Measurements from ENCODE around the gene ADAM22. TPM values are rescaled to one million over a fixed set of nuclear protein-coding genes. Genes with fewer than 3 reads are reported as not detected.

Gene ADAM22
- polyA plus RNA-seq, 1 of the 3 experiments (the other 2 are of a cell fraction): 3.0 TPM

DNA sequence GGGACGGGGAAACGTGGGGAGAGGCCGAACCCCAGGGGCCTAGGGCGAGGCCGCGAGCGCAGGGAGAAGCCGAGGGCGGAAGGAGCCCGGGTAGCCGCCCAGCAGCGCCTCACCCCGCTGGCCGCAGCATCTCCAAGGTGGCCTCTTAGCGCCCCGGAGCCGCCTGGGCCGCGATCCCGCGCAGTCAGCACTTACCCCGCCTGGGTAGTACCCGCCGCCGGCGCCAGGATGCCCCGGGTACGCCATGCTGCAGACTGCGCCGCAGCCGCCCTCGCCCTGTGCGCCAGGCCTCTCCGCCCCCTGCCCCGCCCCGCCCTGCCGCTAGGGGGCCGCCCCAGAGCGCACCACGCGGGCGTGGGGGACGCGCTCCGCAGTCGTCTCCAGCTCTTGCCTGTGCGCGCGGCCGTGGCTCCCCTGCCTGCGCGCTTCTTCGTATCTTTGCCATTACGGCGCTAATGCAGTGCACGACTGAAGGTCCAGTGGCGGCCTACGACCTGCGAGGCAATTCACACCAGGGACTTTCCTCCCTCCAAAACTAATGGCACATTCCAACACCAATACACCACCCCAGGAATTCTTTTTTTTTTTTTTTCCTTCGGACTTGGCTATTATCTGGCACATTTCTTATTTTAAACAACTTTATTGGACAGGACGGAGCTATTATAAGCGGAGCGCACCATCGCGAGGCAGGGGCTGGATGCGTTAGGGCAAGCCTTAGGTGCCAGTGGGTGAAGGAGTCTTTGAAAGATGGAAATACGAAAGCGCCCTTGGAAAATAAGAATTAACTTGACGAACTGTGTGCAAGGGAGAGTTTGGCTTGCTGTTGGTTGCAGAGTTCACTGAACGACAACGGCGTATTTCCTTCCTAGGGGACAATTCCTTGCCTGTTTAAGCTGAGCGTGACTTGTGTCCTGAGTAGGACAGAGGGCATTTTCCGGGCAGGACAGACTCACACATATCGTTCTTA lies 286.0 kb downstream of the ADAM22 start, which contains the start of gene SRI (continued):
- TF ChIP-seq NRF1 (IDR thresholded peaks at IDR 0.05; ENCODE audit: low read depth, low read length) (peak; percentile 46), RXRA (IDR thresholded peaks at IDR 0.05; ENCODE audit: borderline replicate concordance, low read depth) (no peak; the same call in 1 of the 2 replicates), JUND (IDR thresholded peaks at IDR 0.05) (peak; percentile 31; the same call in 1 of the 2 replicates), GATA2 (CRISPR knock-in tag; IDR thresholded peaks at IDR 0.05) (no peak), MXI1 (IDR thresholded peaks at IDR 0.05; ENCODE audit: low read depth, low read length) (peak; percentile 85)
- TF ChIP-seq, protein P1, sequence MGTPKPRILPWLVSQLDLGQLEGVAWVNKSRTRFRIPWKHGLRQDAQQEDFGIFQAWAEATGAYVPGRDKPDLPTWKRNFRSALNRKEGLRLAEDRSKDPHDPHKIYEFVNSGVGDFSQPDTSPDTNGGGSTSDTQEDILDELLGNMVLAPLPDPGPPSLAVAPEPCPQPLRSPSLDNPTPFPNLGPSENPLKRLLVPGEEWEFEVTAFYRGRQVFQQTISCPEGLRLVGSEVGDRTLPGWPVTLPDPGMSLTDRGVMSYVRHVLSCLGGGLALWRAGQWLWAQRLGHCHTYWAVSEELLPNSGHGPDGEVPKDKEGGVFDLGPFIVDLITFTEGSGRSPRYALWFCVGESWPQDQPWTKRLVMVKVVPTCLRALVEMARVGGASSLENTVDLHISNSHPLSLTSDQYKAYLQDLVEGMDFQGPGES (IDR thresholded peaks at IDR 0.05; ENCODE audit: low read depth, low read length): no peak

DNA sequence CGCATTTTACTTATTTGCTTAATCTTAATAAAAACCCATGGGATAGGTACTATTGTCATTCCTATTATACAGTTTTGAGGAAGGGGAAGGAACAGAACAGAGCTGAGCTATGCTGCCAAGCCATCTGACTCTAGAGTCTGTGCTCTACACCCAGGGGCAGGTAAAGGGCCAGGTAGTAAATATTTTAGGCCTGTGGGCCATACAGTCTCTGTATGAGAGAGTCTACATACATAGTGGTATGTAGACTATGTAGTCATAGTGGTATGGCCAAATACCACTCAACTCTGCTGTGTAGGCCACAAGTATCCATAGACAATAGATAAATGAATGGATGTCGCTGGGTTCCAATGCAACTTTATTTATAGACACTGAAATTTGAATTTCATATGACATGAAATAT lies 289.2 kb downstream of the ADAM22 start:
- POLR2A ChIA-PET: no interaction called here
- CTCF ChIA-PET: interaction anchor here (1.0 to 1.1 kb wide), 2 partner anchors 20 to 21 kb away, joined by 3 read pairs; no protein-coding TSS in a partner anchor
- 88% methylated on average over 2 of the region's 2 CpGs for WGBS (ENCODE audit: low lambda C conversion rate)

More for the DNA sequence above, 289.2 kb downstream of the ADAM22 start:
- Histone ChIP-seq H3K36me3 (replicated peaks in 1 of 2; ENCODE audit: control insufficient read depth in 1 of 2, insufficient read depth in 2 of 2, low read length in 1 of 2) (peaks cover 0 to 2% of the 10 kb centered on the region in 2 experiments), H3K27me3 (ENCODE audit: insufficient read depth) (no peaks in the 10 kb centered on the region), H4K20me1 (ENCODE audit: insufficient read depth) (peaks cover 5% of the 10 kb centered on the region), H3K9me3 (no peaks in the 10 kb centered on the region), H3K27ac (ENCODE audit: low read depth in 2 of 2, low read length in 1 of 2) (no peak overlapping the region), H3K79me2 (ENCODE audit: insufficient read depth) (peaks cover 14% of the 10 kb centered on the region), H3K4me3 (ENCODE audit: low read depth in 2 of 2, low read length in 1 of 2) (no peak overlapping the region), H3F3A (replicated peaks; ENCODE audit: insufficient read depth) (peaks cover 17% of the 10 kb centered on the region), H3K9me2 (no peaks in the 10 kb centered on the region), H3K4me1 (ENCODE audit: control insufficient read depth in 1 of 2, insufficient read depth in 2 of 2, low read depth in 1 of 2, low read length in 1 of 2) (peaks cover 8 to 12% of the 10 kb centered on the region in 2 experiments), H3K9ac (no peak overlapping the region), H2AFZ (ENCODE audit: low read depth) (no peak overlapping the region), H3K4me2 (no peak overlapping the region)
- no peak for TF ChIP-seq ELF1 (IDR thresholded peaks at IDR 0.05)
- TF ChIP-seq, protein P2, sequence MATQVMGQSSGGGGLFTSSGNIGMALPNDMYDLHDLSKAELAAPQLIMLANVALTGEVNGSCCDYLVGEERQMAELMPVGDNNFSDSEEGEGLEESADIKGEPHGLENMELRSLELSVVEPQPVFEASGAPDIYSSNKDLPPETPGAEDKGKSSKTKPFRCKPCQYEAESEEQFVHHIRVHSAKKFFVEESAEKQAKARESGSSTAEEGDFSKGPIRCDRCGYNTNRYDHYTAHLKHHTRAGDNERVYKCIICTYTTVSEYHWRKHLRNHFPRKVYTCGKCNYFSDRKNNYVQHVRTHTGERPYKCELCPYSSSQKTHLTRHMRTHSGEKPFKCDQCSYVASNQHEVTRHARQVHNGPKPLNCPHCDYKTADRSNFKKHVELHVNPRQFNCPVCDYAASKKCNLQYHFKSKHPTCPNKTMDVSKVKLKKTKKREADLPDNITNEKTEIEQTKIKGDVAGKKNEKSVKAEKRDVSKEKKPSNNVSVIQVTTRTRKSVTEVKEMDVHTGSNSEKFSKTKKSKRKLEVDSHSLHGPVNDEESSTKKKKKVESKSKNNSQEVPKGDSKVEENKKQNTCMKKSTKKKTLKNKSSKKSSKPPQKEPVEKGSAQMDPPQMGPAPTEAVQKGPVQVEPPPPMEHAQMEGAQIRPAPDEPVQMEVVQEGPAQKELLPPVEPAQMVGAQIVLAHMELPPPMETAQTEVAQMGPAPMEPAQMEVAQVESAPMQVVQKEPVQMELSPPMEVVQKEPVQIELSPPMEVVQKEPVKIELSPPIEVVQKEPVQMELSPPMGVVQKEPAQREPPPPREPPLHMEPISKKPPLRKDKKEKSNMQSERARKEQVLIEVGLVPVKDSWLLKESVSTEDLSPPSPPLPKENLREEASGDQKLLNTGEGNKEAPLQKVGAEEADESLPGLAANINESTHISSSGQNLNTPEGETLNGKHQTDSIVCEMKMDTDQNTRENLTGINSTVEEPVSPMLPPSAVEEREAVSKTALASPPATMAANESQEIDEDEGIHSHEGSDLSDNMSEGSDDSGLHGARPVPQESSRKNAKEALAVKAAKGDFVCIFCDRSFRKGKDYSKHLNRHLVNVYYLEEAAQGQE (IDR thresholded peaks at IDR 0.05; ENCODE audit: low read depth, low read length): no peak
- TF ChIP-seq, protein P1 (IDR thresholded peaks at IDR 0.05; ENCODE audit: low read depth, low read length): no peak
- no peak for TF ChIP-seq TAF1 (IDR thresholded peaks at IDR 0.05; ENCODE audit: borderline replicate concordance, low read depth, low read length)
- TF ChIP-seq NFIC (IDR thresholded peaks at IDR 0.05; ENCODE audit: borderline replicate concordance): no peak
- TF ChIP-seq SMC3 (IDR thresholded peaks at IDR 0.05; ENCODE audit: low read depth, low read length): no peak
- TF ChIP-seq TCF12 (IDR thresholded peaks at IDR 0.05): no peak
- TF ChIP-seq RAD21 (IDR thresholded peaks at IDR 0.05; ENCODE audit: low read length): no peak
- no peak for TF ChIP-seq MEF2A (IDR thresholded peaks at IDR 0.05; ENCODE audit: borderline replicate concordance, low read depth)
- DNase-seq: no peak

Measured in SK-N-SH (cell line).